ENCODE results near the gene HAS3.

HAS3 gene

DNA sequence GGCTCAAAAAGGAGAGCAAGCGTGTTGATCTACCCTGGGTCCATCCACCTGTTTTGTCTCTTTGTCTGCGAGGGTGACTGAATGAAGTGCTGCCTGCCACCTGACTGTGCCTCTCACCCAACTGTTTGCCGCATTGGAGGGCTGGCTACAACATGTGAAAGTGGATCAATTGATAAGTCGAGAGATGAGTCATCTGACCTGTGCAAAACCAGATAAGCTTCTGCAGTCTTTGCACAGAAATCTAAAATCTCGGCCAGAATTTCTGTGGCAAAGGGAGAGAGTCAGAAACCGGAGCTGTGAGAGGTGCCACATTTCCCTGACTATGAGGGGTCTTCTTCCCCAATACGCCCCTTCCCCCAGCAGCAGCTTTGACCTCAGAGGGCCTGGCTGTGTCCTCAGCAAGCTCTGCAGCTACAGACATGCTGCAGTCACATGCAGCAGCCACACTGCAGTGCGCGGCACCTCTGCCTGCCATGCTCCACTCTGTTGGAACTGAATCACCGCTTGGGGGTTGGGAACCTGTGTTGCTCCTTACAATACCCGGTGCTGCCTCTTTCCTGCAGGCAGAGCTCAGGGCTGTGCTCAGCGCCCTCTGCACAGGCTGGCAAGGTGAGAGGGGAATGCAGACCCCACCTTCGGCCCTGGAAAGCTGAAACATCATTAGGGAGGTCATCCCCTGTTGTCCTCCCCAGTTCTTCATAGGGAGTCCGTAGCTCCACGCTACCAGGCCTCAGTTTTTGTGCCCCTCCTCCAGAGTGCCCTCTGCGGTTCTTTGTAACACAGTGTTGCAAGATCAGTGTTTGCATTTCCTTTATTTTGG, 16.2 kb upstream of the HAS3 start:
- DNase-seq (ENCODE audit: low read depth) = no peak

DNA sequence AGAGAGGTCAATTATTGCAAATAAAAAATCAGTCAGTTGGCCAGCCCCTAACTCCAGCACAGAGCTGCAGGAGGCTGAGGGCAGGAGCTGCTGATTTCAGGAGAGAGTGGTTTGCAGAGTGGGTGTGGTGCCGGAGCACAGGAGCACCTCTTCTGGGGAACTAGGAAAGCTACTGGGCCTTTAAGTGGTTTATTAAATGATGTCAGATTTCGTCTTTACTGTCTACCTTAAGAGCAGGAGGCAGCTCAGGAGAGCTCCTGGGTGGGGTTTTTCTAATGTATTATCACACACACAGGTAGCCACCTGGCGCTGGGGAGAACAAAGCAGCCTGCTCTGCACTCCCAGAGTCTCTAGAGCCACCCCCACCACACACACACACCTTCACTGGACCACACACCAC, 11.5 kb upstream of the HAS3 start:
- DNase-seq (ENCODE audit: low read depth) = no peak

DNA sequence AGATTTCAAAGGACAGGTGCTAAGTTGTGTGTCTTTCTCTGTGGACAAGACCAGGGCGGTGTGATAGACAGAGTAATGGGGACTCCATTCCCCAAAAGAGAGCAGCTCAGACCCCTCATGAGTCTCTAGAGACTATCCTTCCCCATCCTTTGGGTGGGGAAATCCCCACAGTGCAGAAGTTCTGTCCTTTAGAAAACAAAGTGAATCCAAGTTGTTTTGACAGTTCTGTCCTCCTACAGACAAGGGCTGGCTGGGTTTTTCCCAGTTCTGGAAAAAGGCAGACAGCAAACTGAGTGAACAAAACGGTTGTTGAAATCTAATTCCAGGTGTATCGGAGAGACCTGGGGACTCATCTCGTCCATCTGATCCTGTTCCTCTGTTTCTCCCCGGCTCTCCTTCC, 11.0 kb upstream of the HAS3 start:
- no peak for DNase-seq (ENCODE audit: low read depth)

DNA sequence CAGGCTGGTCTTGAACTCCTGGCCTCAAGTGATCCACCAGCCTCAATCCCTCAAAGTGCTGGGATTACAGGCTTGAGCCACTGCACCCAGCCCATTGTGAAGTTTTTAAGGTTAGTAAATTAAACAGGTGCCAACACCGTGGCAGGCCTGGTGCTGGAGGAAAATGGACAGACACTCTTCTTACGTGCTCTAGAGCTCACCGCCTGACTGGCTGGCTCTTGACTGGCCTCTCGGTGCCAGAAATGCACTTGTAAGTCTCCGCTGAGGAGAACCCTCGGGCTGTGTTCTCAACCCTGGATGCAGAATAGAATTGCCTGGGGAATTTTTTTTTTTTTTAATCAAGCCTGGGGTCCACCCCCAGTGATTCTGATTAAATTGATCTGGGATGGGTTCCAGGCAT, 10.3 kb upstream of the HAS3 start:
- DNase-seq (ENCODE audit: low read depth) = no peak

DNA sequence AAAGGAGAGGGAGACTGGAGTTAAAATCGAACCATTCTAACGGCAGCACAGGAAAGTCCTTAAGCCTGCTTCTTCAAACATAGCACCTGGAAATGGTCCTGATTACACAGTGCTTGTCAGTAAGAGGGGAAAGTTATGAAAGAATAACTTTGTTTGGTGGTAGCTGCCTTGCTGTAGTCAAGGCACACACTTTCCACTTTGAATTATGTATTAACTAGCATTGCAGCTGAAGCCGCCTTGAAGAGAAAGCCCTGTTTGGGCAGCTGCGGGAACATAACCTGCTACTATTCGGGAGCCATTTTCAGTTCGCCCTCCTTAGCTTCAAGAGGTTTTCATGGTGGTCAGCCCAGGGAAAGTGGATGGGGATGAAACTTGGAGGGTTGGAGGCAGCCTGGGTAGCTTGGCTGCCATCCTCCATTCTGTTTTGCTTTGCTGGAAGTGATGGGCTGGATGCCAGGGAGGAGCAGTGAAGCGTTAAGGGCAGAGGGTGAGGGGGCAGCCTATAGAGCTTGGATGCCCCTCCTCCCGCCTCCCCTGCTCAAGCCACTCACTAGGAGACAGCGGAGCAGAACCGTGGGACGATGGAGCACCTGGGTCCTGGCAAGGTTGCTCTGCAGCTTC, 5.3 kb upstream of the HAS3 start:
- no peak for DNase-seq (ENCODE audit: low read depth)

DNA sequence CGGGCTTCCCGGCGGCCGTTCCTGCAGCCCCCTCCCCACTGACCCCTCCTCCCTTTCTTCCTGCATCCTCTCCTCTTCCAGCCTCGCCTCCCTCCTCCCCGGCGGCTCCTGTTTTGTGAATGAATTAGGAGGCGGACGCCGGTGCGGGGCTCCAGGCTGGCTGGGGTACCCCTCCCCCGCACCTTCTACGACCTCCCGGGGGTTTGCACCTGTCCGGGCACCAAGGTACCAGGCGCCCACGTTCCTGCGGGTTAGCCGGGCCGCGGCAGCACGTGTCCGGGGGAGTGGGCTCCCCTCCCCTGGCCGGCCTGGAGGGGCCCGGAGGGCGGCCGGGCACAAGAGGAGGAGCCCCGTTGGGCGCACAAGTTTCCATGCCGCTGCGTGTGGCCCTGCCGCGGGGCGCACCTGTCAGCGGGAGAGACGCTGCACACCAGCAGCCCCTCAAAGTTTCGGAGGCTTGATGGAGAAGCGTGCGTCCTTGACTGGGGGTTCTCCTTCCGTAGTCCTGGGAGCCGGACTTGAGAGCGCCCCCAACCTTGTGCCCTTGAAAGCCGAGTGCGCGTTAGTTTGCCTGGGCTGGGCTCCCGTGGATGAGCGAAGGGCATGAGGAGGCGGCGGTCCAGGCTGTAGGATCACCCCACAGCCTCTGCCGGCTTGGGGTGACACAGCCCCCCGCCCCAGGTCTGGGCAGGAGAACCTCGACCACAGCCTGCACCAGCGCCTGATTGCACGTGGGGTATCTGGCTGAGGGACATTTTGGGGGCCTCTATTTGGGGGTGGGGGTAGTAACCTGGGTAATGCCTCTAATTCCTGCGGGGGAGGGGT, 1.2 kb downstream of the HAS3 start:
- no peak for DNase-seq (ENCODE audit: low read depth)

DNA sequence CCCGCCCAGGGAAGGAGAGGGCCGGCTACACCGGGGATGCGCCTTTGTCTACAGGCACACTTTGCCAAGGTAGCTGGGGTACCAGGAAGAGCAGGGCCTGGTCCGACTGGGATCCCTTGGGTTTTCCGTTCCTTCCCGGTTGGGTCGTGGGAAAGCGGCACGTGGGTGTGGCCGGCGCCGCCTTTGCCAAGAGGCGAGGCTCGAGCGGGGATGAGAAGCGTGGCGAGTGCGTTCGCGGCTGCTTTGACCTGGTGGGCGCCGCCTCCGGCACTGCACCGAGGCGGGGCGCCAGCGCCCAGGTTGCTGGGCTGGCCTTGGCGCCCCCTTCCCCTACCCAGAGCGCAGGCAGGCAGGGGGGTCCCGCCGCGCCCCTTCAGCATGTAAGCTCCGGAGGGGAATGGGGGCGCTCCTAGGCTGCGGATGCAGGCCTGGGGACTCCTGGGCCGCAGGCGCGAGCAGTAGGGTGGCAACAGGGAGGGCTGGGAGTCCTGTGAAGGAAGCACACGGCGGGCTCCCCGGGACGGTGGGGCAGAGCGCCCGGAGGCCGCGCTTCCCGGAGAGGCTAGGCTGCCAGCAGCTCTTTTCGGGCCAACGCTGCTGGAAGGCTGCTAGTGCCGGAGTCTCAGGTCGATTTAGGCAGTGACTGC, 2.0 kb downstream of the HAS3 start:
- DNase-seq (ENCODE audit: low read depth) = no peak

DNA sequence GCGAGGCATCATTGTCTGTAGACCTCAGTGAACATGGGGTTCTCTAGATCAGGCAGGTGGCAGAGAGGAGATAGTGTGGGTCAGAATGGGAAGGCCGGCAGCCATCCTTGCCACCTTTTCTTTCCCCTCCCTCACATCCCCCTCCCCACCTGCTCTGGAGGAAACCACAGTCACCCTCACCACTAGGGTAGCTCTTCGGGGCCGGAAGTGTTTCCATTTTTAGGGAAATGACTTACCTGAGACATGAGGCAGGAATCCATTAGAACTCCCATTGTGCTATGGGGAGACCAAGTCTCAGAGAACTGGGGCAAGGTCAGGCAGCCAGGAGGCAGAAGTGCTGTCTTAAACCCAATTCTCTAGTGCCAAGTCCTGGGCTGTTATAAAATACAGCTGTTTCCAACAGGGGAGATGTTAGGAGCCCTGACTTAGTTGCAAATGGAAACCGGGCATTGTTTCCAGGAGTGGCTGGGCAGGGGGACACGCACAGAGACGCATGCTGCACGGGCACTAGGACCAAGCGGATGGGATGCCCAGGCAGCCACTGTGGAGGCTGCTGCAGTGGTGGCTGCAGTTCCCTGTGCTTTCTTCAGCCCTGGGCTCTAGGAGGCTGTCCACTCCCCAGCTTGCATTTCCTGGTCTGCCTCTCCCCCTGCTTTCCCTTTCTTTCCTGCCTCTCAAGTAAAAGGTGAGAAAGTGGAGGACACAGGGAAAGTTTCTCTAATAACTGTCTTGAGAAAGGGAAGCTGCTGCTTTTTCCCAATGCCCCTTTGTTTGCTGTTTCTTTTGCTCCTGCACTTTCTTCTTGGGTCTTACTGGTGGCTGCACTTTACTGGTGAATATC, 2.8 kb downstream of the HAS3 start:
- no peak for DNase-seq (ENCODE audit: low read depth)

DNA sequence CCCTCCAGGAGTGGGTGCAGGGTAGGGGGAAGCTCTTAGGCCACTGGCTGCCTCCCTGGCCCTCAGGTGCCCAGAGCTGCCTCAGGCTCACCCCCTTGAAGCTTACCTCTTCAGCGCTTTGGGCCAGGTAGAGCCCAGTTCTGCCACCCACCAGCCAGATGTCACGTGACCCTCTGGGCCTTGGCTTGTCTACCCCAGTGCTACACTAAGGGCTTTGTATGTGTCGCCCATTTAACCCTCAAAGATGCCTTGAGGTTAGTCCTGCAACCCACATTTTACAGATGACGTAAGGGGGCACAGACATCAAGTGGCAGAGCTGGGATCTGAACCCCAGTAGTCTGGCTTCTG, 3.4 kb downstream of the HAS3 start:
- DNase-seq (ENCODE audit: low read depth) = no peak

DNA sequence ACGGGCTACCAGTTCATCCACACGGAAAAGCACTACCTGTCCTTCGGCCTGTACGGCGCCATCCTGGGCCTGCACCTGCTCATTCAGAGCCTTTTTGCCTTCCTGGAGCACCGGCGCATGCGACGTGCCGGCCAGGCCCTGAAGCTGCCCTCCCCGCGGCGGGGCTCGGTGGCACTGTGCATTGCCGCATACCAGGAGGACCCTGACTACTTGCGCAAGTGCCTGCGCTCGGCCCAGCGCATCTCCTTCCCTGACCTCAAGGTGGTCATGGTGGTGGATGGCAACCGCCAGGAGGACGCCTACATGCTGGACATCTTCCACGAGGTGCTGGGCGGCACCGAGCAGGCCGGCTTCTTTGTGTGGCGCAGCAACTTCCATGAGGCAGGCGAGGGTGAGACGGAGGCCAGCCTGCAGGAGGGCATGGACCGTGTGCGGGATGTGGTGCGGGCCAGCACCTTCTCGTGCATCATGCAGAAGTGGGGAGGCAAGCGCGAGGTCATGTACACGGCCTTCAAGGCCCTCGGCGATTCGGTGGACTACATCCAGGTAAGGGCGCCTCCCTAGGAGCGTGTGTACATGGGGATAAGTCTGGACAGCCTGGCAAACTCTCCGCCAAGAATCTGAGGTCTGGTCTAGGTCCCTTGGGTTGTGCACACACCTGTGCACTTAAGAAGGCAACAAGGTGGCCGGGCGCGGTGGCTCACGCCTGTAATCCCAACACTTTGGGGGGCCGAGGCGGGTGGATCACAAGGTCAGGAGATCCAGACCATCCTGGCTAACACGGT, 4.2 kb downstream of the HAS3 start:
- no peak for DNase-seq (ENCODE audit: low read depth)

DNA sequence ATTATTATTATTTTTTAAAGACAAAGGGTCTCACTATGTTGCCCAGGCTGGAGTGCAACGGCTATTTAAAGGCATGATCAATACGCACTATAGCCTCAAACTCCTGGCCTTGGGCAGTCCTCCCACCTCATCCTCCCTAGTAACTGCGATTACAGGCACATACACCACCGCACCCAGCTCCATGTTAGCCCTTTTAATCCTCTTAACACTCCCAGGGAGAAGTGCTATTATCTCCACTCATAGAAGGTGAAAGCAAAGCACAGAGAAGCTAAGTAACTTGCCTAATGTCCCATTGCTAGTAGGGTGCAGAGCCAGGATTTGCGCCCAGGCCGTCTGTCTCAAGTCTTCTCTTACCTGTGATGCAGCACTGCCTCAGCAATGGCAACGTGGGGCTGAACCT, 5.0 kb downstream of the HAS3 start:
- no peak for DNase-seq (ENCODE audit: low read depth)

DNA sequence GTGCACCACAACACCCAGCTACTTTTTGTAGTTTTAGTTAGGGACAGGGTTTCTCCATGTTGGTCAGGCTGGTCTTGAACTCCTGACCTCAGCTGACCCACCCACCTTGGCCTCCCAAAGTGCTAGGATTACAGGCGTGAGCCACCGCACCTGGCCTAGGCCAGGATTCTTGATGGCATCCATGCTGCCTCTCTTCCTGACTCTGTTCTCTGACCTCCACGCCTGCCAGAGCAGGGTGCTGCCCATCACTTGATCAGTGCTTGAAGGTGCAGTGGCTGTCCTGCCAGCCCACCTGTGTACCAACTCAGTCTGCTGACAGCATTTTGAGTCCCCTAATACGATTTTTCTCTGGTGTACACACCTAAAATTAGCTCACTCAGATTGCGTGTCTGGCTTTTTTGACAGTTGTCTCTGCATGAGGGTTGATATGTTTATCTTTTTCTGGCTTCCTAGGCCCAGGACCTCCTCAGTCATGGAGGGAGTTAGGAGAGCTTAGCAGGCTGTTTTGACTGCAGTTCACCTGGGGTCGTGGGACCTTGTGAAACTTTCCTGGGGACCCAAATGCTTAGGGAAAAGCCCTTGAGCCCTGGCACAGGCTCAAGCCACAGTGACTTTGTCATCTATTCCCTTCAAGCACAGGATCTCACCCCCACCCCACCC, 5.9 kb downstream of the HAS3 start:
- DNase-seq (ENCODE audit: low read depth) = no peak

DNA sequence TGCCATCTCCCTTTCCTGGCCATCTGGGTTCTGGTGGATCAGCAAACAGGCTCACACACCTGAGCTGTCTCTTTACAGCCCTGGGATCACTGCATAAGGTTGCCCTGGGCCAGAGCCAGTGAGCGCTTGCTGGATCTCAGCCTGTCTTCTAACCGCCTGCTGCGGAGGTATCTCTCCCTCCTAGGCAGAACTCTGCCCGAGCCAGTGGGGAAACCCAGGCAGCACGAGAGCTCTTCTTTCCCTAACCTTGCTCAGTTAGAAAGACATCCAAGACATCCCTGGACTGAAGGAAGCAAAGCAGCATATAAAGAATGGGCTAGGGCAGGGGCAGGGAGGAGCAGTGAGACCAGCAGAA, 6.4 kb downstream of the HAS3 start:
- no peak for DNase-seq (ENCODE audit: low read depth)

DNA sequence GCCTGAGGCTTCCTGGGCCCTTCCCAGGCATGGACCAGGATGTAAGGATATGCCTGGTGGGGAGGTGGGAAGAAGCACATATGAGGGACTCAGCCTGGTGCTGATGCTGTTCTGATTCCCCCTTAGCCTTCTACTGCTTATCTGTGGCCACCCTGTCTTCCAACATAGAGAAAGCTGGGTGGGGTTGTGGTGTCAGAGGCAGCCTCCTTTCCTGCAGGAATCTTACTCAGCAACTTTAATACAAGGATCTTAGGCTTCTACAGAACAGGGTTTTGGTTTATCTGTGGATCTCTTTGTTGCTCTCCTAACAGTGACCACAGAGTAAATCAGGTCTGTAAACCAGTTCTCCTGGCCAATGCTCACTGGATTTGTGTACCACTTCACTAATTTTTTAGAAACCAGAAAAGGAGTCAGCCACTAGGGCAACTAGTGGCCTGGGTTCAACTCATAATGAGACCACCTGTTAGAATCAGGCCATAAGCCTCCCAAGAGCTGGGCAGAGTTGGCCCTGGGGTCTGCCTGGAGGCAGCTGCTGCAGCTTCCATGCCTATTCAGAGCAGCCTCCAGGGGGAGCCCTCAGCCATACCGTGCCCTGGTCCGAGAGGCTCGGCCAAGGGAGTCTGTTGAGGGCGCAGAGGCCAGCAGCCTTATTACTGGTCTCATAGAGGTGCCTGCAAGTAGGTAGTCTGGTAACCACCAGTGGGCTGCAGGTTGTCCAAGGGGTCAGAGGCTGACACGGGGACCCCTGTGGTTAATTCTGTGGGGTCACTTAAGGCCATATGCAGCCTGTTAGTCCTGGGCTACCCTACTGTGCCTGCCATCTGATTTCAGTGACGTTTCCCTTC, 7.1 kb downstream of the HAS3 start:
- DNase-seq (ENCODE audit: low read depth) = peak; percentile 43

DNA sequence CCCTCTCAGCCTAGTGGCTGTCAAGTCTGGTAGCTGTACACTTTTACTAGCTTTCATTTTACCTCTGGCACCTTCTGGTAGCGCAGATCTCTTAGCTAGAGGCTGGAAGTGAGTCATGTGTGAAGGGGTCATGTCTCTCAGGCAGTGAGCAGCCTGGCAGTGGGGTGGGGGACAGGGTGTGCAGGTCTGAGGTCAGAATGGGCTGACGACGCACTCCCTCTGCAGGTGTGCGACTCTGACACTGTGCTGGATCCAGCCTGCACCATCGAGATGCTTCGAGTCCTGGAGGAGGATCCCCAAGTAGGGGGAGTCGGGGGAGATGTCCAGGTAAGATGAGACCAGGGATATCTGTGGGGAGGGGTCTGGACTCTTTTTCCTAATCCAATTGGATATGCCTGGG, 7.8 kb downstream of the HAS3 start:
- no peak for DNase-seq (ENCODE audit: low read depth)

DNA sequence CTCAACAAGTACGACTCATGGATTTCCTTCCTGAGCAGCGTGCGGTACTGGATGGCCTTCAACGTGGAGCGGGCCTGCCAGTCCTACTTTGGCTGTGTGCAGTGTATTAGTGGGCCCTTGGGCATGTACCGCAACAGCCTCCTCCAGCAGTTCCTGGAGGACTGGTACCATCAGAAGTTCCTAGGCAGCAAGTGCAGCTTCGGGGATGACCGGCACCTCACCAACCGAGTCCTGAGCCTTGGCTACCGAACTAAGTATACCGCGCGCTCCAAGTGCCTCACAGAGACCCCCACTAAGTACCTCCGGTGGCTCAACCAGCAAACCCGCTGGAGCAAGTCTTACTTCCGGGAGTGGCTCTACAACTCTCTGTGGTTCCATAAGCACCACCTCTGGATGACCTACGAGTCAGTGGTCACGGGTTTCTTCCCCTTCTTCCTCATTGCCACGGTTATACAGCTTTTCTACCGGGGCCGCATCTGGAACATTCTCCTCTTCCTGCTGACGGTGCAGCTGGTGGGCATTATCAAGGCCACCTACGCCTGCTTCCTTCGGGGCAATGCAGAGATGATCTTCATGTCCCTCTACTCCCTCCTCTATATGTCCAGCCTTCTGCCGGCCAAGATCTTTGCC, 9.0 kb downstream of the HAS3 start:
- DNase-seq (ENCODE audit: low read depth) = no peak

DNA sequence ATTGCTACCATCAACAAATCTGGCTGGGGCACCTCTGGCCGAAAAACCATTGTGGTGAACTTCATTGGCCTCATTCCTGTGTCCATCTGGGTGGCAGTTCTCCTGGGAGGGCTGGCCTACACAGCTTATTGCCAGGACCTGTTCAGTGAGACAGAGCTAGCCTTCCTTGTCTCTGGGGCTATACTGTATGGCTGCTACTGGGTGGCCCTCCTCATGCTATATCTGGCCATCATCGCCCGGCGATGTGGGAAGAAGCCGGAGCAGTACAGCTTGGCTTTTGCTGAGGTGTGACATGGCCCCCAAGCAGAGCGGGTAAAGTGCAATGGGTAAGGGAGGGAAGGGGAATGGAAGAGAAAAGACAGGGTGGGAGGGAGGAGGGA, 9.5 kb downstream of the HAS3 start:
- DNase-seq (ENCODE audit: low read depth) = no peak

DNA sequence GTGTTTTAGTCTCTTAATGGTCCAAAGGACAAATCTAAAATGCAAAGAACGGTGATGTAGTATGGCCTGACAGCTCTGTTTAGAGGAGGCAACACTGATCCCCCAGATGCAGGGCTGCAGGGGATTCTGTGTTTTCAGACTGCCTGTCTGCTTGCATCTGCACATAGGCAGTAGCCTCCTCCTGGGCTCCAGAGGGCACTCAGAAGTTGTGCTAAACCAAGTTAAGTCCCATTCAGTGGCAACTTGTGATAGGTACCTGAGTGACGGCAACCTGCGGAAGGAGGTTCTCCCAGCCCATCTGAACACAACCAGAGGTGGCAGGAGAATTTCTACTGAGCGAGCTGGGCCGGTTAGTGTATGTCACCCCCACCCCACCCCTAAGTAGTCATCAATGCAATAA, 9.9 kb downstream of the HAS3 start:
- no peak for DNase-seq (ENCODE audit: low read depth)

DNA sequence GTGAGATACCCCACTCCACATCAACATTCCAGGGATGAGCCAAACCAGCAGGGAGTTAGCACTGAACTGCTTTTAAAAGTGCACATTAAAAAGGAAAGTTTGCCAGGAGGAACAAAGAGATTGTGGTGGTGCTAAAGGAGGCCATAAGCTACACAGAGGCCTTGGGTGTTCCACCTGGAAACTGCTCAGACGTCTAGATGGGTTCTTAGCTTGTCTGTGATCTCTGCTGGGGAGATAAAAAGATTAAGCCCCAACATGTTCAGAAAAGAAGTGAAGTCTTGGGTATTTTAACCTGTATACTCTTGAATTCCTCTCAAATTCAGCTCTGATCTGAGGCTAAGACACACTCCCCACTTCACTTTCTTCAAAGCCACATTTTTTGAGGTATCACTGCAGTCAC, 10.4 kb downstream of the HAS3 start:
- no peak for DNase-seq (ENCODE audit: low read depth)

Data from stimulated activated CD8-positive, alpha-beta memory T cell treated with anti-CD3 and anti-CD28 coated beads, Interleukin-4, amount 100 ng/mL, for 24 hours (primary cell).